HepG2 (cell line): ENCODE measurements around the gene CHKA. TPM values are rescaled to one million over a fixed set of nuclear protein-coding genes. Genes with fewer than 3 reads are reported as not detected.

Experiments used
- ARID3A ChIP-seq: IDR thresholded peaks from 2 replicates; pipeline ENCODE4 v1.6.1; 2012; ENCODE audit warnings: low read depth, low read length, improper control_type of control experiment
- CEBPB ChIP-seq: IDR thresholded peaks from 2 replicates; pipeline ENCODE4 v1.6.1; 2011; ENCODE audit warnings: low read depth, low read length, improper control_type of control experiment, borderline replicate concordance
- DBP ChIP-seq: sonication (generic); formaldehyde crosslinking; IDR thresholded peaks from 2 replicates; pipeline ENCODE4 v1.4.0; 2020; ENCODE audit warnings: missing genetic modification reagents; ENCODE audit errors: not compliant biosample characterization
- FOXC1 ChIP-seq: sonication (generic); formaldehyde crosslinking; IDR thresholded peaks from 2 replicates; pipeline ENCODE4 v1.8.0; 2022; ENCODE audit warnings: mild to moderate bottlenecking, missing genetic modification reagents, borderline replicate concordance
- FOXK2 ChIP-seq: fragments of 450-650 bp; IDR thresholded peaks from 2 replicates; pipeline ENCODE4 v1.6.1; 2016
- NFKBIZ ChIP-seq: IDR thresholded peaks from 2 replicates; pipeline ENCODE4 v1.6.1; 2018; ENCODE audit warnings: missing genetic modification reagents, missing compliant biosample characterization
- PAWR ChIP-seq: sonication (generic); formaldehyde crosslinking; IDR thresholded peaks from 2 replicates; pipeline ENCODE4 v1.4.0; 2020; ENCODE audit warnings: missing genetic modification reagents, mild to moderate bottlenecking, borderline replicate concordance
- REPIN1 ChIP-seq: sonication (generic); formaldehyde crosslinking; IDR thresholded peaks from 2 replicates; pipeline ENCODE4 v1.8.0; 2022; ENCODE audit warnings: missing genetic modification reagents, low read depth, mild to moderate bottlenecking, borderline replicate concordance
- ZFAT ChIP-seq: sonication (generic); formaldehyde crosslinking; conservative IDR thresholded peaks from 2 replicates; pipeline ENCODE4 v1.8.1; 2023; ENCODE audit warnings: missing genetic modification reagents, inconsistent platforms
- ZNF484 ChIP-seq: sonication (generic); formaldehyde crosslinking; IDR thresholded peaks from 2 replicates; pipeline ENCODE4 v1.5.1; 2020; ENCODE audit warnings: mild to moderate bottlenecking, low read depth, missing genetic modification reagents, borderline replicate concordance
- ZNF569 ChIP-seq: sonication (generic); formaldehyde crosslinking; IDR thresholded peaks from 2 replicates; pipeline ENCODE4 v1.5.0; 2020; ENCODE audit warnings: mild to moderate bottlenecking, missing genetic modification reagents, moderate library complexity, borderline replicate concordance
- ZNF607 ChIP-seq: sonication (generic); formaldehyde crosslinking; IDR thresholded peaks from 2 replicates; pipeline ENCODE4 v1.5.1; 2020; ENCODE audit warnings: missing genetic modification reagents, mild to moderate bottlenecking, borderline replicate concordance
- ZNF713 ChIP-seq: sonication (generic); formaldehyde crosslinking; IDR thresholded peaks from 2 replicates; pipeline ENCODE4 v1.4.0; 2020; ENCODE audit warnings: mild to moderate bottlenecking, missing genetic modification reagents
- ZNF775 ChIP-seq: sonication (generic); formaldehyde crosslinking; IDR thresholded peaks from 2 replicates; pipeline ENCODE4 v1.4.0; 2020; ENCODE audit warnings: missing genetic modification reagents, mild to moderate bottlenecking, moderate library complexity, borderline replicate concordance
- ZNF784 ChIP-seq: sonication (generic); formaldehyde crosslinking; IDR thresholded peaks from 2 replicates; pipeline ENCODE4 v1.5.1; 2020; ENCODE audit warnings: missing genetic modification reagents, mild to moderate bottlenecking, borderline replicate concordance
- ZSCAN30 ChIP-seq: sonication (generic); formaldehyde crosslinking; IDR thresholded peaks from 2 replicates; pipeline ENCODE4 v1.5.0; 2020; ENCODE audit warnings: mild to moderate bottlenecking, missing genetic modification reagents
- polyA plus RNA-seq, 8 experiments: library from polyadenylated mRNA; depleted of rRNA in 3 of 8; stranded (reverse) in 7 of 8; unstranded in 1 of 8; fragments of >200 nt; fragmentation: Illumina TruSeq in 4 of 8; extraction: Trizol in 4 of 8; gene quantifications; 2 replicates each; pipeline versions ENCODE4 v1.2.1 to v1.2.3, GENCODE V29; 2011 to 2016; ENCODE audit warnings: low read depth in 4 of 8, missing spikeins in 1 of 8, mixed read lengths in 1 of 8; ENCODE audit not compliant: insufficient read depth in 1 of 8
- total RNA-seq, 5 experiments: library from RNA; depleted of rRNA; stranded (reverse); fragments of >200 nt; fragmentation: Illumina TruSeq; extraction: Trizol; gene quantifications; 2 replicates each; pipeline ENCODE4 v1.2.3, GENCODE V29; 2016; ENCODE audit warnings: low read depth in 1 of 5
- TF ChIP-seq, protein P1 (sequence below): sonication (generic); formaldehyde crosslinking; IDR thresholded peaks from 2 replicates; pipeline ENCODE4 v1.5.1; 2020; ENCODE audit warnings: missing genetic modification reagents, mild to moderate bottlenecking, borderline replicate concordance
- TF ChIP-seq, protein P2 (sequence below): sonication (generic); formaldehyde crosslinking; conservative IDR thresholded peaks from 2 replicates; pipeline ENCODE4 v1.8.0; 2022; ENCODE audit warnings: mild to moderate bottlenecking, moderate library complexity, missing genetic modification reagents
- TF ChIP-seq, protein P3 (sequence below): sonication (generic); formaldehyde crosslinking; IDR thresholded peaks from 2 replicates; pipeline ENCODE4 v1.4.0; 2020; ENCODE audit warnings: missing genetic modification reagents

The CHKA gene
- total and polyA plus RNA-seq, 2 of the 13 experiments (the other 11 are each of a cell fraction or from before 2014, with no cell fraction given) = 71.6 to 92.7 TPM

GRCh38 chr11:68127714-68128681, 6.8 kb upstream of the CHKA start (continued):
- TF ChIP-seq ZNF784 (CRISPR knock-in tag) (no peak), DBP (CRISPR knock-in tag) (no peak), PAWR (CRISPR knock-in tag) (no peak), ZNF484 (CRISPR knock-in tag) (no peak), ARID3A (no peak), ZFAT (no peak), FOXK2 (no peak), NFKBIZ (CRISPR knock-in tag) (no peak), REPIN1 (CRISPR knock-in tag) (peak; percentile 4; the same call in 1 of the 2 replicates), ZNF607 (CRISPR knock-in tag) (no peak; the same call in 1 of the 2 replicates), CEBPB (no peak), ZNF775 (no peak), ZSCAN30 (no peak; the same call in 1 of the 2 replicates), FOXC1 (CRISPR knock-in tag) (no peak), ZNF569 (no peak), ZNF713 (CRISPR knock-in tag) (no peak)
- TF ChIP-seq, protein P1, sequence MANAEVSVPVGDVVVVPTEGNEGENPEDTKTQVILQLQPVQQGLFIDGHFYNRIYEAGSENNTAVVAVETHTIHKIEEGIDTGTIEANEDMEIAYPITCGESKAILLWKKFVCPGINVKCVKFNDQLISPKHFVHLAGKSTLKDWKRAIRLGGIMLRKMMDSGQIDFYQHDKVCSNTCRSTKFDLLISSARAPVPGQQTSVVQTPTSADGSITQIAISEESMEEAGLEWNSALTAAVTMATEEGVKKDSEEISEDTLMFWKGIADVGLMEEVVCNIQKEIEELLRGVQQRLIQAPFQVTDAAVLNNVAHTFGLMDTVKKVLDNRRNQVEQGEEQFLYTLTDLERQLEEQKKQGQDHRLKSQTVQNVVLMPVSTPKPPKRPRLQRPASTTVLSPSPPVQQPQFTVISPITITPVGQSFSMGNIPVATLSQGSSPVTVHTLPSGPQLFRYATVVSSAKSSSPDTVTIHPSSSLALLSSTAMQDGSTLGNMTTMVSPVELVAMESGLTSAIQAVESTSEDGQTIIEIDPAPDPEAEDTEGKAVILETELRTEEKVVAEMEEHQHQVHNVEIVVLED = no peak
- TF ChIP-seq, protein P2, sequence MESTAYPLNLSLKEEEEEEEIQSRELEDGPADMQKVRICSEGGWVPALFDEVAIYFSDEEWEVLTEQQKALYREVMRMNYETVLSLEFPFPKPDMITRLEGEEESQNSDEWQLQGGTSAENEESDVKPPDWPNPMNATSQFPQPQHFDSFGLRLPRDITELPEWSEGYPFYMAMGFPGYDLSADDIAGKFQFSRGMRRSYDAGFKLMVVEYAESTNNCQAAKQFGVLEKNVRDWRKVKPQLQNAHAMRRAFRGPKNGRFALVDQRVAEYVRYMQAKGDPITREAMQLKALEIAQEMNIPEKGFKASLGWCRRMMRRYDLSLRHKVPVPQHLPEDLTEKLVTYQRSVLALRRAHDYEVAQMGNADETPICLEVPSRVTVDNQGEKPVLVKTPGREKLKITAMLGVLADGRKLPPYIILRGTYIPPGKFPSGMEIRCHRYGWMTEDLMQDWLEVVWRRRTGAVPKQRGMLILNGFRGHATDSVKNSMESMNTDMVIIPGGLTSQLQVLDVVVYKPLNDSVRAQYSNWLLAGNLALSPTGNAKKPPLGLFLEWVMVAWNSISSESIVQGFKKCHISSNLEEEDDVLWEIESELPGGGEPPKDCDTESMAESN (CRISPR knock-in tag) = 0 out of 2 replicates have a peak, but pooled peaks have one; percentile 34
- TF ChIP-seq, protein P3, sequence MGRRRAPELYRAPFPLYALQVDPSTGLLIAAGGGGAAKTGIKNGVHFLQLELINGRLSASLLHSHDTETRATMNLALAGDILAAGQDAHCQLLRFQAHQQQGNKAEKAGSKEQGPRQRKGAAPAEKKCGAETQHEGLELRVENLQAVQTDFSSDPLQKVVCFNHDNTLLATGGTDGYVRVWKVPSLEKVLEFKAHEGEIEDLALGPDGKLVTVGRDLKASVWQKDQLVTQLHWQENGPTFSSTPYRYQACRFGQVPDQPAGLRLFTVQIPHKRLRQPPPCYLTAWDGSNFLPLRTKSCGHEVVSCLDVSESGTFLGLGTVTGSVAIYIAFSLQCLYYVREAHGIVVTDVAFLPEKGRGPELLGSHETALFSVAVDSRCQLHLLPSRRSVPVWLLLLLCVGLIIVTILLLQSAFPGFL (CRISPR knock-in tag) = no peak
